Endometrial microvascular endothelial cells (primary cell): Measurements from ENCODE around the gene ZNF722. TPM values are rescaled to one million over a fixed set of nuclear protein-coding genes. Genes with fewer than 3 reads are reported as not detected.
"Not testable (repeated sequence)": the region's sequence is repeated elsewhere in the genome, so short reads cannot be mapped to it uniquely, and the experiment has no call there.

Experiments used
- in situ Hi-C: cut with HindIII; loops from 2 replicates; pipeline ENCODE4 v1.10.0; 2017; ENCODE audit warnings: low sequenced_read_pairs, low pct_unique_long_range_greater_than_20kb; ENCODE audit errors: inconsistent ontology term
- total RNA-seq: library from RNA; depleted of rRNA; stranded (reverse); fragments of >200 nt; gene quantifications from one replicate; pipeline ENCODE4 v1.2.3, GENCODE V29; 2015; ENCODE audit errors: inconsistent ontology term

ZNF722 gene
- not detected for total RNA-seq

DNA sequence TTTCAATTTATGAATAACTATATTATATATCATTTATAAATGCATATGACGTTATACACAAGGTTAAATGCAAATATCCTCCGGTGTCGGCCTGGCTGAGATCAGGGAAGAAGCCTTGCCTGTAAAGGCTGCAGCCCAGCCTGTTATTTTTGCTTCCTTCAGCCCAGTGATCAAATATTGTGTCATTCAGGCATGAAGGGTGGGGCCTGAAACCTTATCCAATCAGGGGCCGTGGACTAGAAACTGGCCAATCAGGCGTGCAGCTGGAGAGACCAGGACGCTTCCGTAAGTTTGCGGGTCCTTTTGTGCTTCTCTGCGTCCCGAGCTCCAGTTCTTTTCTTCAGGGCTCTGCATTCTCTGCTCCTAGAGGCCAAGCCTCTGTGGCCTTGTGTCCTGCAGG lies at the start of gene ZNF722:
TSS of gene ZNF722 (plus strand) at position 301 of the 400 bp plus-strand sequence. CDS start 113 bp downstream, outside the sequence.
- in situ Hi-C loops = no loop called here

DNA sequence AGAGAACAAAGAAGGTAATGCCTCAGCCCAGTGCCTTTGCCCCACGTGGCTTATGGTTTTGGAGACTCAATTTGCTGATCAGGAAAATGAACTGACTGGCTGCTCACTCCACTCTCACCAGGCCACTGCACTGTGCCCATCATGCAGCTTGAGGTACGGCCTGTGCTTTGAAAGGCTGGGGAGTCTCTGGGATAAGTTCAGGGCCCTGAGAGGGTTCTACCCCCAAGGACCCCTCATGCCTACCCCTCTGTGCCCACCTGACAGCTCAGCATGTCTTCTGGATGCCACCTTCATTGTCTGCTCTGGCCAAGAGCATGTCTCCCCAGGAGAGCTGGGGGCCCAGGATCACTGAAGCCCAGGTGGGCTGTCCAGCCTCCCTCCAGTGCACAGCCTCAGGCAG lies 45.5 kb upstream of the ZNF722 start:
- in situ Hi-C loops = no loop called here

DNA sequence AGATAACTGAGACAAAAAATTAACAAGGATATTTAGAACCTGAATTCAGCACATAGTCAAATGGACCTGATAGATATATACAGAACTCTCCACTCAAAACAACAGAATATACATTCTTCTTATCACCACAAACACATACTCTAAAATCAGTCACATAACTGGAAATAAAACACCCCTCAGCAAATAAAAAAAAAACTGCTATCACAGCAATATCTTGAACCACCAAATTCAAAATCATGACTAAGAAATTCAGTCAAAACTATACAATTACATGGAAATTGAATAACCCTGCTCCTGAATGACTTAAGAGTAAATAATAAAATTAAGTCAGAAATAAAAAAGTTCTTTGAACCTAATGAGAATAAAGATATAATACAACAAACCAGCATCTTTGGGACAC lies 30.0 kb upstream of the ZNF722 start:
- in situ Hi-C loops = no loop called here

DNA sequence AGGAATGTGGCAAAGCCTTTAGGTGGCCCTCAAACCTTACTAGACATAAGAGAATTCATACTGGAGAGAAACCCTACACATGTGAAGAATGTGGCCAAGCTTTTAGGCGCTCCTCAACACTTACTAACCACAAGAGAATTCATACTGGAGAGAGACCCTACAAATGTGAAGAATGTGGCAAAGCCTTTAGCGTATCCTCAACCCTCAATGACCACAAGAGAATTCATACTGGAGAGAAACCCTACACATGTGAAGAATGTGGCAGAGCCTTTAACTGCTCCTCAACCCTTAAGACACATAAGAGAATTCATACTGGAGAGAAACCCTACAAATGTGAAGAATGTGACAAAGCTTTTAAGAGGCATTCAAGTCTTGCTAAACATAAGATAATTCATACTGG lies 16.8 kb downstream of the ZNF722 start:
- in situ Hi-C loops = not testable (repeated sequence)

DNA sequence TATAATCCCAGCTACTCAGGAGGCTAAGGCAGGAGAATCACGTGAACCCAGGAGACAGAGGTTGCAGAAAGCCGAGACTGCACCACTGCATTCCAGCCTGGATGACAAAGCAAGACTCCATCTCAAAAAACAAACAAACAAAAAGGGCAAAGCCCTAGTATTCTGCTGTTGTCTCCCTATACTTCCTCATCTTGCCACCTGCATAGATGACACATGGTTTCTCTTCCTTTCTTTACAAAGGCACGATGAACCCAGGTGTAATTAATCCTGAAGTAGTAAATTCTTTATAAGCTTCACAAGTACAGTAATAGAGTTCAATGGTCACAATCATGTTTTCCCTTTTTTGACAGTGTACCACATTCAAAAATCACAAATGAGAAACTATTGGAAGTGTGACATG lies 36.7 kb downstream of the ZNF722 start:
- in situ Hi-C loops = no loop called here

DNA sequence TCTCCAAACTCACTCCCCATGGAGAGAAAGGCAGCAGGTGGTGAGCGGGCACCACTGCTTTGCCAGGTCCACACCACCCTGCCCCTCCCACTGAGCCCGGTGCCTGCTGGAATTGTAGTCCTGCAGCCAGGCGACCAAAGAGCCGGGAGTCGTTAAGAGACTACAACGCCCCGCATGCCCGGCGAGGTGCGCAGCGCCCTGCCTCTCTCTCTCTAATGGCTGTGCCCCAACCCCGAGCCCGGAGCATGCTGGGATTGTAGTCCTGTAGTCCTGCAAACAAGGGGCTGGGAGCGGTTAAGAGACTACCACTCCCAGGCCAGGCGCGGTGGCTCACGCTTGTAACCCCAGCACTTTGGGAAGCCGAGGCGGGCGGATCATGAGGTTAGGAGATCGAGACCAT lies 38.4 kb downstream of the ZNF722 start:
- in situ Hi-C loops = no loop called here

DNA sequence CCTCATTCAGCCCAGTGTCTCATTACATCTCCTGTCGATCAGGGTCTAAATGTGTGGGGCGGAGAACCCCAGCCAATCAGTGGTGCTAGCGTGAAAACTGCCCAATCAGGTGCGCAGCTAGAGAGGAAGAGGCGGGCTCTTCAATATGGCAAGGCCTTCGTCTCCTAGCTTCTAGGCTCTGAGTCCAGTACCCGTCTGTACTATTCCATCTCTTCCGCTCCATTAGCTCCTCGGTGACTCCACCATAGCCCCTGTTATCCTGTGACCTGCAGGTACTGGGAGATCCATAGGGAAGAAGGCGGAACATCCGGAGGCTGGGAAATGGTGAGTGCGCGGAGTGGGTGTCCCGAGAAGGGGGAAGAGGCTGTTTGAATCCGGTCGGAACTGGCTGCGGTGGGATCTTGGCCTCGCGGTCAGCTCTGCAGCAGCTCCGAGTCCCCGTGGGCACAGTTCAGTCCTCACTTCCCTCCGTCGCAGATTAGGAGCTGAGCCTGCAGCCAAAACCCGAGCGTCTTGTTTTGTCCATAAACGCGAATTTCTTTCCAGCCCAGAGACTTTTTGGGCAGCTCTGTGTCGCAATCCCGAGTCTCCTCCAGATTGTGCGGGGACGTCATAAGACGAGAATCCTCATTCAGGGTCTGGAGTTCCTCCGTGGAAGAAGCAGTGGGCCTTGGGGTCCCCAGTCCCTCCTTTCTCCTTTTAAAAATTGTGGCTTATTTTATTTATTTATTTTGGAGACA lies 46.8 kb downstream of the ZNF722 start, which contains the start of gene ZNF727:
TSS of gene ZNF727 (plus strand) at position 134 of the 740 bp plus-strand sequence. CDS start at position 322, 188 bp downstream.
- in situ Hi-C loops = no loop called here

DNA sequence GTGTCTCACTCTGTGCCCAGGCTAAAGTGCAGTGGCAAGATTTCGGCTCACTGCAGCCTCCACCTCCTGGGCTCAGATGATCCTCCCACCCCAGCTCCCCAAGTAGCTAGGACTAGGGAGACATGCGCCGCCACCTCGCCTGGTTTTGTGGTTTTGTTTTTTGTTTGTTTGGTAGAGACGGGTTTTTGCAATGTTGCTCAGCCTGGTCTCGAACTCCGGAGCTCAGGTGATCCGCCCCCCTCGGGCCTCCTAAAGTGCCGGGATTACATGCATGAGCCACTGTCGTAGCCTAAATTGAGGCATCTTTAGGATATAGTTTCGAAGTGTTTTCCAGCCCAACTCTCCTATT lies 47.4 kb downstream of the ZNF722 start:
- in situ Hi-C loops = no loop called here

Other genes starting within 250 kb of the ZNF722 start
- not detected for gene ZNF727, start 46.6 kb downstream of the ZNF722 start, total RNA-seq
- gene ZNF735, start 208.4 kb downstream of the ZNF722 start, total RNA-seq = not detected
- not detected for gene ZNF679, start 229.6 kb downstream of the ZNF722 start, total RNA-seq